NCI-H774 (cell line): ENCODE data around the gene MRGPRF.

Experiments used
- DNase-seq: peaks from one replicate; lab custom pipeline; 2025; lab: John Stamatoyannopoulos, UW

MRGPRF gene

GRCh38 chr11:69013009-69013951, at the start of gene MRGPRF:
MRGPRF (minus strand) TSS chr11:69013246; CDS start chr11:69009901, 3,345 bp downstream.
- no peak for DNase-seq

GRCh38 chr11:69062169-69062855, 49.3 kb upstream of the MRGPRF start:
- no peak for DNase-seq

- no peak for DNase-seq
Observed at GRCh38 chr11:69061713-69062053, 48.6 kb upstream of the MRGPRF start.

GRCh38 chr11:69060806-69061712, 48.0 kb upstream of the MRGPRF start:
- no peak for DNase-seq

GRCh38 chr11:69059985-69060384, 46.9 kb upstream of the MRGPRF start:
- DNase-seq: no peak

GRCh38 chr11:69059429-69059828, 46.4 kb upstream of the MRGPRF start:
- no peak for DNase-seq

GRCh38 chr11:69058511-69059270, 45.6 kb upstream of the MRGPRF start:
- DNase-seq: no peak

GRCh38 chr11:69057801-69058200, 44.8 kb upstream of the MRGPRF start:
- no peak for DNase-seq

GRCh38 chr11:69057236-69057635, 44.2 kb upstream of the MRGPRF start:
- no peak for DNase-seq

GRCh38 chr11:69055598-69056516, 42.8 kb upstream of the MRGPRF start:
- DNase-seq: no peak

- no peak for DNase-seq
Observed at GRCh38 chr11:69055212-69055586, 42.2 kb upstream of the MRGPRF start.

- DNase-seq: no peak
Observed at GRCh38 chr11:69054397-69055211, 41.6 kb upstream of the MRGPRF start.

- no peak for DNase-seq
Observed at GRCh38 chr11:69053546-69054396, 40.7 kb upstream of the MRGPRF start.

- DNase-seq: no peak
Observed at GRCh38 chr11:69053169-69053477, 40.1 kb upstream of the MRGPRF start.

- DNase-seq: no peak
Observed at GRCh38 chr11:69052343-69053168, 39.5 kb upstream of the MRGPRF start.

GRCh38 chr11:69051381-69052342, 38.6 kb upstream of the MRGPRF start:
- DNase-seq: no peak
